A549 treated with AZD2906 at 1 μM for 4 hours (cell line): Measurements from ENCODE around the gene DERL2. TPM values are rescaled to one million over a fixed set of nuclear protein-coding genes. Genes with fewer than 3 reads are reported as not detected.

ENCODE experiments used
- total RNA-seq: library from RNA; stranded (reverse); fragments of 200-300 nt; extraction: Qiagen RNA extraction; gene quantifications from 5 replicates; pipeline ENCODE4 v1.2.3, GENCODE V29; 2022

DERL2 gene
- total RNA-seq, result 90.6 to 112 TPM (median 107 TPM) in 5 replicates

GRCh38 chr17:5485270-5486205 lies at the start of gene DERL2:
Gene DERL2 (minus strand): TSS chr17:5486178. CDS start chr17:5486161, 17 bp downstream.

GRCh38 chr17:5486206-5487124 lies 487 bp upstream of the DERL2 start, which contains the start of gene MIS12:
Gene MIS12 (plus strand): TSS chr17:5486566. CDS start chr17:5488863, 2,297 bp downstream.

GRCh38 chr17:5438716-5439445 lies 47.1 kb downstream of the DERL2 start, which contains the start of gene C1QBP:
Gene C1QBP (minus strand): TSS chr17:5439155. CDS start chr17:5439073, 82 bp downstream.

Other genes with a start within 250 kb of the DERL2 start
- gene RABEP1, start 203.9 kb downstream of the DERL2 start, total RNA-seq, result 38.3 to 41.5 TPM (median 39.1 TPM) in 5 replicates
- 64.8 to 102 TPM (median 75.9 TPM) in 5 replicates for gene NUP88, start 66.5 kb downstream of the DERL2 start, total RNA-seq
- 30.8 to 46.8 TPM (median 32.4 TPM) in 5 replicates for gene RPAIN, start 66.0 kb downstream of the DERL2 start, total RNA-seq
- 486 to 571 TPM (median 539 TPM) in 5 replicates for gene C1QBP, start 47.0 kb downstream of the DERL2 start, total RNA-seq
- 24.4 to 28.6 TPM (median 27.9 TPM) in 5 replicates for gene DHX33, start 17.2 kb downstream of the DERL2 start, total RNA-seq
- 13.8 to 16.5 TPM (median 14.9 TPM) in 5 replicates for gene MIS12, start 388 bp upstream of the DERL2 start, total RNA-seq
- gene NLRP1, start 98.3 kb upstream of the DERL2 start, total RNA-seq, result 2.5 to 3.4 TPM (median 2.7 TPM) in 5 replicates